GM21526 (cell line): Measurements from ENCODE around the gene PSAT1.

Source experiments
- ATAC-seq: cut with Tn5 transposase; IDR thresholded peaks from one replicate; pipeline ENCODE4 v1.9.1; 2021; ENCODE audit warnings: moderate library complexity; ENCODE audit not compliant: unreplicated experiment, low FRiP score

Gene PSAT1

DNA sequence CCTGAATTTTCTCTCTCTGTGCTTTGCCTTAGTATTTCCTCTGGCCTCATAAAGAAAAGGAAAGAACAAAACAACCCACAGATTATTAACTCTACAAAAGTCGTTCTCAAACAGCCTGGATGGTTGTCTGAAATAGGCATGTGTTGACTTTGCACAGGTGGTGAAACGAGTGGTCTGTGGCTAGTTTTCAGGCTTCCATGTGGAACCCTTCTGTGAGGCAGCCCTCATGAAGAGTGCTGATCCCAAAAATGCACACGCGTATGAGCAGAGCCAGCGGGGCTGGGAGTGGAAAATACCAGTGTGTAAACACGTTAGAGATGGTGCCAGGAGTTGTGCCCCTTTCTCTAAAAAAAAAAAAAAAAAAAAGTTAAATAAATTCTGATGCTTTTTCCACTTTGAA, 4.9 kb upstream of the PSAT1 start:
- no peak for ATAC-seq

GRCh38 chr9:78292716-78293497, 4.0 kb upstream of the PSAT1 start:
- no peak for ATAC-seq

DNA sequence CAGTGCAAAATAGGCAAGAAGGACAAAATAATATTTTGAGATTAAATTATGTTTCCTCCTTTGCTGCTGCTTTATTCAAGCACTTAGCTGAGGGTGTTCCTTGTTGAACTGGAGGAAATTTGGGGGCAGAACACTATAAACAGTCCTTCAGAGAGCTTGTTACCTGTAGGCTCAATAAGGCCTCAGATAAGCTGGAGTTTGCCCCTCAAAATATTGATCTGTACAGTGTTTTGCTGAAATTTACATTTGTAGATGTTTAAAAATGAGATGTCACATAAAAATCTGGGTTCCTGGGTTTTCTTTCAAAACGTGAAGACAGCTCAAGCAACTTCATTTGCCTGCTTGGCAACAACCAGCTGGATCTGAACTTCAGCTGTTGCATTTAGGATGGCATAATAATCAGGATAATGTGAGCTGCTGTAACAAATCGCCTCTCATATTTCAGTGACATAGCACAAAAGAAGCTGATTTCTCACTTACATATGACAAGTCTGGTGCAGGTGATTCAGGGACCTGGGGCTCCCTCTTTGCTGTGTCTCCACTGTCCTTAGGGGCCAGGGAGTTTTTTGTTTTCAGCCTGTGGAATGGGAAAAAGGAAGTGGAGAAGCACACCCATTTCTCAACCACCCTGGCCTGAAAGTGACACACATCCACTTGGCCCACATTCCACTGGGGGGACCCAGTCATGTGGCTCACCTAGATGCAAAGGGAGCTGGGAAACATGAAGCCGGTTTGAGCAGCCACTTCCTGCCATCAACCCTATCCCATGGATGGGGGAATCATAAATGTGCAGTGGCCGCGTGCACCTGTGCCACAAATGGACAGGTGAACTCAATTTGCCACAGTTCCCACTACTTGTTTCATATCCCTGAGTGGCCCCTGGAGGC, 2.4 kb upstream of the PSAT1 start:
- ATAC-seq: no peak

- no peak for ATAC-seq
Observed at GRCh38 chr9:78295177-78295575, 1.7 kb upstream of the PSAT1 start.

GRCh38 chr9:78295731-78296130, 1.2 kb upstream of the PSAT1 start:
- no peak for ATAC-seq

DNA sequence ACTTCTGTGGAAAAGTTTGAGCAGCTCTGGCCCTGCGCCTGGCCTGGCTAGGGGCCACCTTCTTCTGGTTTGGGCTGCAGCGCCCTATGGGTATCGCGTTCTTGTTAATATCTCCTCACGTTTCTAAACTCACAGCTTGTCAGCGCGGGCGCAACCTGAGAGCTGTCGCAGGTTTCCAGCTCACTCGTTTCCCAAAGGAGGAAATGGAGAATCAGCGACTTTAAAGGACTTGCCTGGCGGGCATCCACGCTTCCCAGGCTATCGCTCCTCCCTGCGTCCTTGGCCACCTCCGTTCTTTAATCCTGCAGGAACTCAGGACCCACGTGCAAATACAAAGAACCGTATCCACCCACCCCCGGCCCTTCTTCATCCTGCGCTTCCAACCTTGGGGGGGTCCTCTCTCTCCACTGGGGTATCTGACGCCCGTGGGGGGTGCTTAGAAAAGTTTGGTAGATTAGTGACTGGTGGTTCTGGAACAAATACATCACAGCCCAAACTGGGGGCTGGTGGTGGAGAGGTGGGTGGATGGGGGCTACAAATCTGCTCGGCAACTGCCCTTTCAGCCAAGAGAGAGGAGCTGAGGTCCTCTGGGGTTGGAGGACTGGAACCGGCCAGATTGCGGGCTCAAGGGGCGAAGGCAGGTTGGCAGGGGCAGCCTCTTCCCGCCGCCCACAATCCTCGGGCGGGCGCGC, 578 bp upstream of the PSAT1 start:
- ATAC-seq: no peak

DNA sequence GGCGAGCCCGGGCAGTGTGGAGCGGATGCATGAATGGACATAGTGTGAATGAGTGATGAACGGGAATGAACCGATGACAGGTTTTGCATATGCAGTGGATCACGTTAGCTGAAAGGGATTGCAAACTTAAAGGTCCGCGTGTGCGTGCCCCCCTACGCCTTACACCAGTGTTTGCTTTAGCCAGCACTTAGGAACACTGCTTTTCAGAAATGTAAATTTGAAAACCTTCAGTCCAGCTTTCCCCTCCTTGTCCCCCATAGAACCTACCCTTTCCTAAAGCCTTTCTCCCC, 692 bp downstream of the PSAT1 start:
- ATAC-seq: no peak

DNA sequence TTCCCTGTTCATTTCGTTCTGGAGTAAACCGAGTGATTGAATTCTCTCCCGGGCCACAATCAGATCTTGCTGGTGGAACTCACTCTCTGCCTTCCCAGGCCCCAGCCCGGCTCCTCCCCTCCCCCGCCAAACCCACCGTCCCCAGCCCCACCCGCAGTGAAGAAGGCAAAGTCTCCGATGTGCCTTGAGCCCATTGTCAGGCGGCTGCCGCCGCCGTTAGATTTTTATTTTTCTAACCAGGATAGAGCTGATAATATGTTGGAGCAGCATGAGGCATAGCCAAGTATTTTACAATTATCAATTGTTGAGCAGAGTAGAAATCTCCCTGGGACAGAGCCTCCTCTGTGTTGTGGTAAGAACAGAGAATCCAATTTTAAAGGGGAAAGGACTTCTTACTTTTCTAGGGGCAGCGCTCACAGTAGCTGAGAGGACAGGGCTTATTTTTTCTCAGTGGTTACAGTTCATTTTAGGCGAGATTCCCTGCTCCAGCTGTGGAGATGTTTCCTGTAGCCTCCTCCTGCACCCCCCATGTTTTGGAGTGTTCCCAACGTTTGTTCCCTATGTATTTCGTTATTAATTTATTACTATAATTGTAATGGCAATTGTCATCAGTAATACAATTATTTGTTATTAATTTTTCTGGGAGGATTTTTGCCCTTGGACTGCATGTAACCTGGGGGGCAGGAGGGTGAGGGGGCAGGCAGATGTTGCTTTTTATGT, 1.3 kb downstream of the PSAT1 start:
- no peak for ATAC-seq

GRCh38 chr9:78300209-78300608, 3.3 kb downstream of the PSAT1 start:
- no peak for ATAC-seq

GRCh38 chr9:78301466-78301865, 4.5 kb downstream of the PSAT1 start:
- no peak for ATAC-seq

DNA sequence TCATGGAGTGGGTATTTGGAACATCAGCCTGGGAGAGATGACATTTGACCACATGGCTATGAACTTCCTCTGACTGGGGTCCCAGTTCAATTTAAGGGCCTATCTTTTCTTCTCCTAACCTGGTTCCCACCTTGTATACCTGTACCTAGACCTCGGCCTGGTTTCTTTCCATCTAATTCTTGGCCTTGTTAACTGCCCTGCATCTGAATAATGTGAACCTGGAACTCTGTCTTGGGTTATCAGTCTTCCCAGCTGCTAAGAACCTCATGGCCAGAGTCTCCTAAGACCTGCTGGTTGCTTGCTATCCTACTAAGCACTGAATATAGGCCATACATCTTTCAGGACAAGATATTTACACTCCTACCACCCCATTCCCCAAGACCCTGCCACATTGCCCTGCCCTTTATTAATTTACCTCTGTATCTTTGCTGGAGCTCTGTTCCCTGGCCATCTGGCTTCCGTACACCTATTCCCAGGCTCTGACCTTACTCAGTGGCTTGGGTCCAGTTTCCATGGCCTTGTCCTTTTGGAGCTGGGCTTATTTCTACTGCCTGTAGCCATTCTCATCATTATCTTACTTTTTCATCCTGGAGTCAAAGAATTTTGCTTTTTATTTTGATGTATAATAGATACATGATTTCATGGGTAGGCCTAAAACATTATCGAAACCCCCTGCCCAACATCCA, 6.6 kb downstream of the PSAT1 start:
- no peak for ATAC-seq

DNA sequence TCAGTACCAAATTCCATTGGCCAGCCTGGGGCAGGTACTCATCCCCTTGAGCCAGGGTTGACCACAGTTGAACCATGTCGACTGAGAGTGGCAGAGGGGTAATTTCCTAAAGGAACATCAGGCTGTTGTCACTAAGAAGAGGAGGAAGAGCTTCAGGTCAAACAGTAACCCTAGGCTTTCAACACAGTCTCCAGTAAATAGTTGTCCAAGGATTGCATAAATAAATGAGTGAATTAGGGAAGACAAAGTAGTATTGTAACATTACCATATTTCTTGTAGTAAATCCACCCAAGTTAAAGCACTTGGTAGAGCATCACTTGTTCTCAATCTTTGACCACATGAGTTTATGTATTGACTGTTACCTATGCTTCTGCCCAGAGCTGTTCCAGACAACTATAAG, 7.4 kb downstream of the PSAT1 start:
- no peak for ATAC-seq

DNA sequence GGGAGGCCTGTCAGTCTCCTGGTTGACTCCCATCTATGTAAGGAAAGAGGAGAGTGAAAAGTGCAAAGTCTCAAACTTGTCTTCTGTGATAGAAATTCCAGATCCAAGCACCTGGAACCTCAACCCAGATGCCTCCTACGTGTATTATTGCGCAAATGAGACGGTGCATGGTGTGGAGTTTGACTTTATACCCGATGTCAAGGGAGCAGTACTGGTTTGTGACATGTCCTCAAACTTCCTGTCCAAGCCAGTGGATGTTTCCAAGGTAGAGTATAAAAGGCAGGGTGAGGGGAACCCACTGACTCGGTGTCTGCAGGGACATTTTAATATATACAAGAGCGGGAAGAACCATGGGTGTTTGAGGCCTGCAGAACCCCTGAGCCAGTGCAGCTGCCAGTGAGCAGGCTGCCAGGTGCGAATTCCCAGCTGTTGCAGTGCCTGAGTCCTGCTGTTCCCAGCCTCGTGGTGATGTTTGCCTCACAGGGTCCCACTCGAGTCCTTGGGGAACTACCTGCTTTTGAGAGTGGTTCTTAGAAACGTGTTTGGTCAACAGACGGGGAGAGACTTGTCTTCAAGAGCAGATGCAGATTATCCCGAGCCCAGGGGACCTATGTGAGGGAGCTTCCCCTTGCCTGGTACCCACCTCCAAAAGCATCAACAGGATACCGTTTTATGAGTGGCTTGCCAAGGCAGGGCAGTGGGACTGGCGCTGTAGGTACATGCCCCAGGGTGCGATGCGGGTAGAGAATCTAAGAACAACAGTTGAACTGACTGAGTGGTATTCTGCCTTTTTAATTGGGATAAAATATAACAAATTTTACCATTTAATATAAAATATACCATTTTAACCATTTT, 9.5 kb downstream of the PSAT1 start:
- ATAC-seq: no peak

DNA sequence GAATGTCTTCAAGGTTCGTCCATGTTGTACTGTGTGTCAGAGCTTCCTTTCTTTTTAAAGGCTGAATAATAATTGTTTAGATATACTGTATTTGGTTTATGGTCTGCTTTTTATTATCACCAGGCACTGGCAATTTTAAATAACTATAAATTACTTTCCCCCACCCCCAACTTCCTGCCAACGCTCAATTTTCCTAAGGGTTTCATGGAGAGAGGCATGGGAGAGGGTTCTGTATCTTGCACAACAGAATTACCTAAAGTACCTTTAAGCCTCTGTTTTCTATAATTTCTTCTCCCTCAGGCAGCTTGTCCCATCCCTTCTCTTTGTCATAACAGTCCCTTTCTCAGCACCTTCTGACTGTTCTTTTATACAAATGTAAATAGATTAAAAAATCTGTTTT, 10.4 kb downstream of the PSAT1 start:
- no peak for ATAC-seq

DNA sequence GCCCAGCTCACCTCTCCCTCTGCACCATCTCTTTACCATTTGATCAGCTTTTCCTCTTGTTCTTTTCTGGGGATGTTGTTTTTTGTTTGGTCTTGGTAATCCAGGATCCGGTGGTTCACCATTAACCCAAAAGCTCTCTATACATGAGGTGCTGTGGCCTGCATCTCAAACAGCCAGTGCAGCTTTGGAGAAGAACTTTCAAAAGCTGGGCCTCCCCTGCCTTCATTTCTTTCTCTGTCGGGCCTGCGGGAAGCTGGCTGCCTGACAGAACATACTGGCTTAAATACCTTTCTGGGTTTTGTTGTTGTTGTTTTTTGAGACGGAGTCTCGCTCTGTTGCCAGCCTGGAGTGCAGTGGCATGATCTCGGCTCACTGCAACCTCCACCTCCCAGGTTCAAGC, 12.1 kb downstream of the PSAT1 start:
- no peak for ATAC-seq

GRCh38 chr9:78311075-78311474, 14.2 kb downstream of the PSAT1 start:
- no peak for ATAC-seq

DNA sequence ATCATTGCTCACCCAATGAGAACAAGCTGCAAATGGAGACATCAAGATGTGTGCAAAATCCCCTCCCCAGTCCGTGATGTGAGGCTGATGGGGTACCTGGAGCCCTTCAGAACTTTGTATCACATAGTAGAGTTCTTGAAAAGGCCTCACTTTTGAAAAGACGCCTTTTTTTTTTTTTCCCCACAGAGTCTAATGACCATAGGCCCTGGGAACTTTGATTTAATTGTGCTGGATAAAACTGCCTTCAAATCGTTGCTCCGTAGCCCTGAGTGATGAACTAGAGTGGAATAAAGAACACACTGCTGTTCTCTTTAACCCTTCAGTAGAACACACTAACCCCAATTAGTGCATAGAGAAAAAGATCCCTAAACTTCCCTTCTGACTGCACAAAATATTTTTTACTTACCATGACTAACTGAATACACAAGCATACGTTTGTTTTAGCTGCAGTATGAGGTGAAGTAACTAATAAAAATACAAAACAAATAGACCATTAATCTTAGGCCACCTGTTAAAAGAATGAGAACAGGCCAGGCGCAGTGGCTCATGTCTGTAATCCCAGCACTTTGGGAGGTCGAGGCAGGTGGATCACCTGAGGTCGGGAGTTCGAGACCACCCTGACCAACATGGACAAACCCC, 15.1 kb downstream of the PSAT1 start:
- ATAC-seq: no peak

DNA sequence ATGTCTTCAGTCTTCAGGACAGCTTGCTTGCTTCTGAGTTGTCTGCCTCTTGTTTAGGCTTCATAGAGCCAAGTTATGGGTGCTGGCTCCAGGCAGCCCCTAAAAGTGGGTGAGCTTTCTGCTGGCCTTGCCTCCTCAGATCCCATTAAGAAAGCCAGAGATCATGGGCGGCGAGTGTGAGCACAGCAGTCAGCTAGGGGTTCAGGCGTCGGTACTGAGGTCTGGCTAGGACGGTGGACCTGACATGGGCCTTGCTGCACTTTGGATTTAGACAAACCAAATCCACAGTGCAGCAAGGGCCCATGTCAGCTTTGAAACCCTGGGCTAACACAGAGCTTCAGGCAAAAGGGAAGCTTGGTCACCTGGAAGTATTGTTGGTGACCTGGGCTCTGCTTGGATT, 17.6 kb downstream of the PSAT1 start:
- no peak for ATAC-seq
